Testis (tissue), 3 donors: ENCODE measurements around the gene CCDC30. TPM values are rescaled to one million over a fixed set of nuclear protein-coding genes. Genes with fewer than 3 reads are reported as not detected.
"Not testable (repeated sequence)": the region's sequence is repeated elsewhere in the genome, so short reads cannot be mapped to it uniquely, and the experiment has no call there.

Source experiments
- DNase-seq: peaks from one replicate; pipeline ENCODE4 v3.0.0-alpha.2; 2019
- H3K27ac ChIP-seq, 2 donors: fragments of 200-600 bp; sonication (generic); one replicate each; pipeline ENCODE4 v1.5.1; 2019
- H3K27me3 ChIP-seq: fragments of 200-600 bp; sonication (generic); one replicate; pipeline ENCODE4 v1.5.1; 2019
- H3K36me3 ChIP-seq: fragments of 200-600 bp; sonication (generic); one replicate; pipeline ENCODE4 v1.5.1; 2017; ENCODE audit warnings: low read depth; ENCODE audit errors: missing control alignments
- H3K4me1 ChIP-seq: fragments of 200-600 bp; sonication (generic); one replicate; pipeline ENCODE4 v1.5.1; 2019
- H3K4me3 ChIP-seq, 2 donors: fragments of 200-600 bp; sonication (generic); one replicate each; pipeline ENCODE4 v1.5.1; 2017 to 2019
- H3K9me3 ChIP-seq: fragments of 200-600 bp; sonication (generic); one replicate; pipeline ENCODE4 v1.5.1; 2017
- POLR2A ChIP-seq: fragments of 450-650 bp; IDR thresholded peaks from one replicate; pipeline ENCODE4 v1.6.1; 2017; ENCODE audit warnings: antibody characterized with exemption, mild to moderate bottlenecking, moderate library complexity
- WGBS, 2 donors: methylation state at CpG; one replicate each; pipeline ENCODE4 v1.1.5; 2018; 5-methylcytosine and 5-hydroxymethylcytosine counted together
- intact Hi-C: fragments of 100-400 bp; cut with DNase I; formaldehyde crosslinking; loops from one replicate; pipeline ENCODE4 v1.15.1; 2023; ENCODE audit warnings: low total_unique reads
- polyA plus RNA-seq: library from polyadenylated mRNA; stranded (reverse); fragments of 350-450 nt; fragmentation: Illumina TruSeq; extraction: RNeasy Lipid Tissue Mini Kit (QIAGEN cat#74804); gene quantifications from one replicate; pipeline ENCODE4 v1.2.3, GENCODE V29; 2014; ENCODE audit warnings: low read depth, low replicate concordance; ENCODE audit not compliant: insufficient read depth
- total RNA-seq, 2 donors: library from RNA; depleted of rRNA; stranded (reverse); fragments of >200 nt; gene quantifications; one replicate each; pipeline ENCODE4 v1.2.3, GENCODE V29; 2016
- TF ChIP-seq, protein P1 (sequence below), 3 experiments: fragments of 450-650 bp in 2 of 3; fragments of 200-600 bp in 1 of 3; sonication (generic) in 1 of 3; IDR thresholded peaks; one replicate each; pipeline ENCODE4 v1.5.1; 2016 to 2019; ENCODE audit warnings: antibody characterized with exemption in 3 of 3, mild to moderate bottlenecking in 2 of 3, moderate library complexity in 1 of 3

Gene CCDC30
- total and polyA plus RNA-seq, 3 donors from 2014 or later: 5.8 to 16.1 (median 14.6) TPM

- no peak for TF ChIP-seq POLR2A
- TF ChIP-seq, protein P1, sequence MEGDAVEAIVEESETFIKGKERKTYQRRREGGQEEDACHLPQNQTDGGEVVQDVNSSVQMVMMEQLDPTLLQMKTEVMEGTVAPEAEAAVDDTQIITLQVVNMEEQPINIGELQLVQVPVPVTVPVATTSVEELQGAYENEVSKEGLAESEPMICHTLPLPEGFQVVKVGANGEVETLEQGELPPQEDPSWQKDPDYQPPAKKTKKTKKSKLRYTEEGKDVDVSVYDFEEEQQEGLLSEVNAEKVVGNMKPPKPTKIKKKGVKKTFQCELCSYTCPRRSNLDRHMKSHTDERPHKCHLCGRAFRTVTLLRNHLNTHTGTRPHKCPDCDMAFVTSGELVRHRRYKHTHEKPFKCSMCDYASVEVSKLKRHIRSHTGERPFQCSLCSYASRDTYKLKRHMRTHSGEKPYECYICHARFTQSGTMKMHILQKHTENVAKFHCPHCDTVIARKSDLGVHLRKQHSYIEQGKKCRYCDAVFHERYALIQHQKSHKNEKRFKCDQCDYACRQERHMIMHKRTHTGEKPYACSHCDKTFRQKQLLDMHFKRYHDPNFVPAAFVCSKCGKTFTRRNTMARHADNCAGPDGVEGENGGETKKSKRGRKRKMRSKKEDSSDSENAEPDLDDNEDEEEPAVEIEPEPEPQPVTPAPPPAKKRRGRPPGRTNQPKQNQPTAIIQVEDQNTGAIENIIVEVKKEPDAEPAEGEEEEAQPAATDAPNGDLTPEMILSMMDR (IDR thresholded peaks at IDR 0.05): no peak
- no peaks in the 10 kb centered on the region for H3K9me3 ChIP-seq
- no peak overlapping the region for H3K27ac ChIP-seq
- no peak for DNase-seq
- no peaks in the 10 kb centered on the region for H3K27me3 ChIP-seq
- intact Hi-C loops: no loop called here
- no peak overlapping the region for H3K4me3 ChIP-seq
- no peaks in the 10 kb centered on the region for H3K4me1 ChIP-seq
- H3K36me3 ChIP-seq: no peaks in the 10 kb centered on the region
- 89 to 97% methylated on average over 1 of the region's 1 CpG for WGBS, 2 donors
Observed at GRCh38 chr1:42480921-42481320, 17.8 kb downstream of the CCDC30 start.

GRCh38 chr1:42482635-42483153 lies 19.6 kb downstream of the CCDC30 start:
- TF ChIP-seq, protein P1 (IDR thresholded peaks at IDR 0.05): no peak
- no peak for TF ChIP-seq POLR2A
- Histone ChIP-seq H3K27ac (no peak overlapping the region), H3K4me1 (no peaks in the 10 kb centered on the region), H3K9me3 (no peaks in the 10 kb centered on the region), H3K4me3 (no peak overlapping the region), H3K27me3 (no peaks in the 10 kb centered on the region), H3K36me3 (no peaks in the 10 kb centered on the region)
- no peak for DNase-seq
- intact Hi-C loops: no loop called here
- 84 to 90% methylated on average over 2 of the region's 2 CpGs for WGBS, 2 donors

GRCh38 chr1:42484382-42484781 lies 21.3 kb downstream of the CCDC30 start:
- no peak for TF ChIP-seq POLR2A
- TF ChIP-seq, protein P1 (IDR thresholded peaks at IDR 0.05): no peak

DNA sequence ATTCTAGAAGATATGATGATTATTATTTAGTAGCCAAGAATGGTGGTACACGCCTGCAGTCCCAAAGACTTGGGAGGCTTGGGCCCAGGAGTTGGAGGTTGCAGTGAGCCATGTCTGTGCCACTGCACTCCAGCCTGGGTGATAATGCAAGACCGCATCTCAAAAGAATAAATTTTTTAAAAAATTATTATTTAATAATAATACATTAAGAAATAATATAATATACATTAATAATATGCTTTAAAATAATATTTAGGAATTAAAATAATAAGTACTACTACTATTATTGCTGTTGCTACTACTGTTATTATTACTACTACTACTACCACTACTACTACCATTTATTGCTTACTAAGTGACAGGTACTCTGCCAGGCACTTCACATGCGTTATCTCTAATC lies 27.2 kb downstream of the CCDC30 start:
- intact Hi-C loops: no loop called here
- WGBS, 2 donors: 93 to 95% methylated on average over 3 of the region's 3 CpGs
- Histone ChIP-seq H3K4me3 (no peak overlapping the region), H3K9me3 (no peaks in the 10 kb centered on the region), H3K4me1 (no peaks in the 10 kb centered on the region), H3K36me3 (no peaks in the 10 kb centered on the region), H3K27ac (no peak overlapping the region), H3K27me3 (no peaks in the 10 kb centered on the region)
- TF ChIP-seq, protein P1 (IDR thresholded peaks at IDR 0.05): no peak
- TF ChIP-seq POLR2A: no peak
- no peak for DNase-seq

More at GRCh38 chr1:42484382-42484781, 21.3 kb downstream of the CCDC30 start:
- Histone ChIP-seq H3K36me3 (no peaks in the 10 kb centered on the region), H3K4me1 (no peaks in the 10 kb centered on the region), H3K9me3 (no peaks in the 10 kb centered on the region), H3K27me3 (no peaks in the 10 kb centered on the region), H3K4me3 (no peak overlapping the region), H3K27ac (no peak overlapping the region)
- intact Hi-C loops: no loop called here
- WGBS, 2 donors: 71 to 76% methylated on average over 2 of the region's 2 CpGs
- DNase-seq: no peak

DNA sequence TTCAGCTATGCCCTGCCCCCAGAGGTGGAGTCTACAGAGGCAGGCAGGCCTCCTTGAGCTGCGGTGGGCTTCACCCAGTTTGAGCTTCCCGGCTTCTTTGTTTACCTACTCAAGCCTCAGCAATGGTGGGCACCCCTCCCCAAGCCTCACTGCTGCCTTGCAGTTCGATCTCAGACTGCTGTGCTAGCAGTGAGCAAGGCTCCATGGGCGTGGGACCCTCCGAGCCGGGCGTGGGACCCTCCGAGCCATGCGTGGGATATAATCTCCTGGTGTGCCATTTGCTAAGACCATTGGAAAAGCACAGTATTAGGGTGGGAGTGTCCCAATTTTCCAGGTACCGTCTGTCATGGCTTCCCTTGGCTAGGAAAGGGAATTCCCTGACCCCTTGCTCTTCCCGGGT lies 38.9 kb downstream of the CCDC30 start:
- H3K4me1 ChIP-seq, H3K36me3 ChIP-seq, H3K27ac ChIP-seq, DNase-seq, H3K9me3 ChIP-seq, intact Hi-C loops, H3K4me3 ChIP-seq, H3K27me3 ChIP-seq: not testable (repeated sequence)
- 94 to 98% methylated on average over 11 of the region's 11 CpGs for WGBS, 2 donors
